NCI-H1092 (cell line): ENCODE results near the gene YDJC.
A peak's percentile ranks its signal among the peaks of the same experiment; 100 is the strongest.
"Not testable (repeated sequence)": the region's sequence is repeated elsewhere in the genome, so short reads cannot be mapped to it uniquely, and the experiment has no call there.

Source experiments
- DNase-seq: peaks from one replicate; lab custom pipeline; 2025; lab: John Stamatoyannopoulos, UW

YDJC gene

DNA sequence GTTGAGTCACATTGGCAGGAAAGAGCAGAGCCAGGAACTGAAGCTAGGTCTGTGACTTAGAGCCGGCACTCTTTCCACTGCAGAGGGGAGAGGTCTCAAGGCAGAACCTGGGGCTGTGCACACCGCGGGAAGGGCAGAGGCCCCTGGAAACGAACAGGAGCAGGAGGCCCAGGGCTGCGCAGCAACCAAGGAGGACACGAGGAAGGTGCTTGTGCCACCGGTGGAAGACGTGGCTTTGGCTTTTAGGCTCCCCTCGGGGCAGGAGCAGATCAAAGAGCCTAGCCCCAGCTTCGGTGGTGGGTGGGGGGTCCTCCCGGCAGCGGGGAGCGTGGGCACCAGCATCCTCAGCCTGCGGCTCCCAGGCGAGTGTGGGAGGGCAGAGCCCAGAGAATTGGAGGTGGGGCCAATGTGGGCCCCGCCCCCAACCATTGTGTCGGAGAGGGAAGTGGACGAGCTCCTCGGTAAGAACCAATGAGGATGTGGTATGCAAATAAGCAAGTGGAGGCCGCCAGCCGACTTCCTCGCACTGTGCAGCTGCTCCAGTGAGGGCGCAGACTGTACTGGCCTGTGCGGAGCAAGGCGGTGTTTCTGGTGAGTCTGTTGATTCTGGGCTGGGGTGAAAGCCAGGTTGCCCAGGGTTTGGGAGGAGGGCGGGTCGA lies 2.5 kb upstream of the YDJC start, which contains the start of gene CCDC116:
Gene CCDC116, plus strand, starts transcription at position 524 of the 659 bp plus-strand sequence. CDS start 422 bp downstream, outside the sequence.
- DNase-seq = peak; percentile 9

DNA sequence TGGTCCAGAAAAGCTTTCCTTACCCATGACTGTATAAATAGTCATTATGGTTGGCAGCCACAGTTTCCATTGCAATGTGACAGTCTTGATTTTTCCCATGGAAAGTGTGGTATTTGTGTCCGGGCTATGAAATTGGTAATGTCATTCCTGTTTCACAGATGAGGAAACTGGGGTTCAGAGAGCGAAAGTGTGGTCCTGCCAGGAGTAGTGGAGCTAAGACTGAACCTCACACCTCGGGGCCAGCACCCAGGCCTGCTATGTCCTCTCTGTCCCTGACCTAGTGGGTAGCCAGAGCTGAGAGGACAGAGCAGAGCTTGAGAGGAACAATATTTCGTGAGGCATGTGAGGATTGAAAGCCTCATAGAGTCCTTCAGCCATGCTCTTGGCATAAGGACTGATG lies 1.2 kb upstream of the YDJC start:
- no peak for DNase-seq

DNA sequence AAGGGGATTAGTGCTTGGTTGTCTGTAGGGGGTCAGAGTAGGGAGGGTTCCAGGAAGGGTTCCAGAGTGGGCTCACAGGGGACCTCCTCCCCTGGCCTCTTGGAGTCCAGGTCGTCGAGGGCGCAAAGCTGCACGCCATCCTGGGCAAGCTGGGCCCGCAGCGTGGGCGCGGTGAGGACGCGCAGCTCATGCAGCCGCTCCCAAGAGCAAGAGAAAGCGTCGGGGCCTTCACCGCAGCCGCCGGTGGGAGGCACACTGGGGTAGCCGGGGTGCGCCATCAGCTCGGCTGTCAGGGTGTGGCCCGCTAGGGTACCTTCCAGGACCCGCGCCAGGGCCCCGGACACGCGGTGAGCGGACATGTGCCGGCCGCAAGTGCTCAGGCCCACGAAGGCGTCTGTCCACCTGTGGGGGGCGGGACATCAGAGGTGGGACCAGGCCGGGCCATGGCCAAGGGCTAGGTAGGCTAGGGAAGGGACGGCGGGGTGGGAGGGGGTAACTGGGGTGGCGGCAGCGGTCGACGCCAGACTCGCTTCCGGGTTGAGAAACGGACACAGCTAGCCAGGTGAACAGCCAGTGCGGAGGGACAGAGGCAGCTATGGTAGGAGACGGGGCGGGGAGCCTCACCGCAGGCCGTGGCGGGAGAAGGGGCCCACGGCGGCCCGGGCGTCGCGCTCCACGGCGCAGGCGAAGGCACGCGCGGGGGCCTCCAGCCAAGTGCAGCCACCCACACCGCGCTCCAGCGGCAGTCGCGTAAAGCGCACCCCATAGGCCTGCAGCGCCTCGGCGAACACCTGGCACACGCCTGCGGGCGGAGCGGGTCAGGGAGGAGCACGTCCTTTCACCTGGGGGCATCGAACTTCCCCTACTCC lies 1.2 kb downstream of the YDJC start:
- DNase-seq = peak; percentile 47

DNA sequence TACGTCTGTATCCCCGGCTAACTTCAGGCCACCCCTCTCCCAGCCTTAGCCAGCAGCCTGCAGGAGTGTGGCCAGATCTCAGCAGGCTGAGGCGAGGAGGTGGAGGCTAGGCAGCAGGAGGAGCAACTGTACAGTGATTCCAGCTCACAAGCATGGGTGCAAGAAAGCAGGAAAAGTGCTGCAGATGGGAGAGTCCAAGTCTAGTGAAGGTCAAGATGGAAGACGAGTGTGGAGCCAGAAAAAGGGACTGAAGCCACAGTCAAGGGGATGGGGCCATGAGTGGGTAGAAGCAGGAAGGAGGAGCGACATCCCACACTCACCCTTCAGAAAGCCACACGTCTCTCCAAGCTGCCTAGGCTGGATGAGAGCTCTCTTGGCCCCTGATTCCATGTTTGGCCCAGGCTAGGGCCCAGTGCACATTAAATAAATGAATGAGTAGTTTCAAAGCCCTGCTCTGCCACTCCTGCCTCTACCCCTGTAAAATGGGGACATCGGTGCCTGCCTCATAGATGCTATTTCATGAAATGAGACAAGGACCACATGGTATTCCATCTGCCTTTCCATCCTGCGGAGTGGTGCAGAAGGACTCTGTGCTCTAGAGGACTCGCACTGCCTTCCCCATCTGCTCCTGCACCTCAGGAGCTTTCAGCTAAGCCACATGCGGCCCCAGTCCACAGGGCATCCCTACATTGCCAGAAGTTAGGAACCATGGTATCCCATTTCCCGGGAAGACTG lies 2.9 kb downstream of the YDJC start:
- no peak for DNase-seq

DNA sequence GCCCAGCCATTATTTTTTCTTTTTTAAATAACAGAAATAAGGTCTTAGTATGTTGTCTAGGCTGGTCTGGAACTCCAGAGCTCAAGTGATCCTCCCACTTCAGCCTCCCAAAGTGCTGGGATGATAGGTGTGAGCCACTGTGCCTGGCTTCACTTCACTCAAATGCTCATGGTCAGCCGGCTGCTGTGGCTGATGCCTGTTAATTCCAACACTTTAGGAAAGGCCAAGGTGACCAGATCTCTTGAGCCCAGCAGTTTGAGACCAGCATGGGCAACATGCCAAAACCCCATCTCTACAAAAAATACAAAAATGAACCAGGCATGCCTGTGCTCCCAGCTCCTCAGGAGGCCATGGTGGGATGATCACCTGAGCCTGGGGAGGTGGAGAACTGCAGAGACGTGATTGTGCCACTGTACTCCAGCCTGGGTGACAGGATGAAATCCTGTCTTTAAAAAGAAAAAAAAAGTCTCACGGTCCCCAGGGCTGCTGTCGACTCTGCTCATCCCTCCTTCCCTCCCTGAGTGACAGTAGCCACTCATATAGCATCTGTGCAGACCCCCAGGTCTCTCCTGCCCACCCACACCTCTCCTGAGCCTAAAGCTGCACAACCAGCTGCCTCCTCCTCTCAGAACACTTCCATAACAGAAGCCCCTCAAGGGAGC lies 3.6 kb downstream of the YDJC start:
- no peak for DNase-seq

DNA sequence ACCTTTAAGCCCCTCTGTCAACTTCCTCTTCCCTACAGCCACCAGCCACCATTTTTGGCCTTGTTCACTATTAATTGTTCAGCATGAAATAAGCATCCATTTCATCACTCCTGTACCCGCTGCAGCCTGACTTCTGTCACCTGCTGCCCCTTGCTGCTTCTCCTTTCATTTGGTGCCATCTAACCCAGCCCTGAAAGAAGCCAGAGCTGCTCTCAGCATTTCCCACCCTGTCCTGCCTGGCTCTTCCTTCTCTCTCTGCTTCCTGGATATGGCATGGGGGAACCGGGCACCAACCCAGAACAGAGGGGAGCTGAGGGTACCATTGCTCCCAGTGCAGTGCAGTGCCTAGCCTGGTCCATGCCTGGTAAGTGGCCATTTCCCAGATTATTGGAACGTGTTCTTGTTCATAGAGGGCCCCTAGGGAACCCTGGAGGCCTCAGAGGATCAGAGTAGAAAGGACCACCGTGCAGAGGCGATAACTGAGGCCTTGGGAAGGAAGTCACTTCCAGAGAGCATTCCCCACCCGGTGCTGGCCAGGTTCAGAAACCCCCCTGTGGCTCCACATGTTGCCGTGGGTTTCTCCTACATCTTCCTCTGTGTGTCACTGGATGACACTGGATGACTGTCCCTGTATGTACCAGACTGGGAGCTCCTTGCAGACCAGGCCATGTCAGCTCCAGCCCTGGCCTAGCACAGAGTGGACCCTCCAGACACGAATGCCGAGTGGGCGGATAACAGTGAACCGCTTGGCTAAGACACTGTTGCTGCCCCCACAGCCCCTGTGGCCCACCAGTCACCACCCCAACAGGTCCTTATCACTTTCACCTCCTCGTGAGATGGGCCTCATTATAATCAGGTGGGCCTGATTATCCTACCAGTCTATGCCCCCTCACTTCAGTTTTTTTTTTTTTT lies 4.7 kb downstream of the YDJC start:
- DNase-seq = no peak

DNA sequence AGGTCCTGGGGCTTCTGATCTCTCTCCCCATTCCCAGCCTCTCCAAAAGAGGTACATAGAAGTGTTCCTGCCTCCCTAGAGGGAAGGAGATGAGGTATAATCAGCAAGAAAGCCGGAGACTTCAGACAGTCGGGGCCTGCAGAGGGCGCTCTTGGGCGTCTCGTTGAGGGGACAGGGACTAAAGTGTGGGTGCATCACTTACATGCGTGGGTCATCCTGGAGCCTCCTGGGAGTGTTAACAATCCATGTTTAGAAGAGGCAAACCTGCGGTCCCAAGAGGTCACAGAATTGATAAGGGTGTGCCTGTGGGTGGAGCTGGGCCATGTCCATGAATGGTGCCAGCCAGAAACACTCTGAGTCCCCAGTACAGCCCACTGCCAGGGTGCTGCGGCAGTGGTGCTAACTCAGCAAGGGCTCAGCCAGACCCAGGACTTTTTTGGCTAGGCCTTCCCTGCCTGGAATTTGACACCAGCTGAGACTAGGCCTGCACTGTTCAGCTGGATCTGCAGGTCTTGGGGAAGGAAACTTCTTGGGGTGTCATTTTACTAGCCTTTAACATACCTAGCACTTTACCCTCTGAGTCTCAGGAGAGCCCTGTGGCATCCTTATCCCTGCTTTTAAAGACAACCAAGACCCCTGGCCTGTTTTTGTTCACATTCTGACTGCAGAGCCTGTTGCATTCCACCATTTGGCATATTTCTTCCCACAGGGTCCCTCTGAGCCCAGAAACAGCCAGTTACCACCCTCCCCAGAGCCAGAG lies 5.5 kb downstream of the YDJC start:
- no peak for DNase-seq

DNA sequence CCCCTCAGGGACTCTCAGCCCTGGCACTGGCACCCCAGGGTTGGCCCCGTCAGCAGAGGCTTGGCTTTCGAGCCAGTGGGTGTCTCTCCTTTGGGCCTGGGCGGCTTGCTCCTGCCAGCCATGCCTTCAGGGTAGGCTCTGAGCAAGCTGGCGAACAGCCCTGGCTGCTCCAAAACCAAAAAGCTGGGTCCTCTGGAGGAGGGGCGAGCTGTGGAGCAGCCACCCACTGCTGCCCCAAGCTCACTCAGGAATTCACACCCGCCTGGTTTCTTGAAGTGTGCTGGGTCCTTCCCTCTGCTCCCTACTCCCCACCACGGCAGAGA lies 6.2 kb downstream of the YDJC start:
- DNase-seq = no peak

DNA sequence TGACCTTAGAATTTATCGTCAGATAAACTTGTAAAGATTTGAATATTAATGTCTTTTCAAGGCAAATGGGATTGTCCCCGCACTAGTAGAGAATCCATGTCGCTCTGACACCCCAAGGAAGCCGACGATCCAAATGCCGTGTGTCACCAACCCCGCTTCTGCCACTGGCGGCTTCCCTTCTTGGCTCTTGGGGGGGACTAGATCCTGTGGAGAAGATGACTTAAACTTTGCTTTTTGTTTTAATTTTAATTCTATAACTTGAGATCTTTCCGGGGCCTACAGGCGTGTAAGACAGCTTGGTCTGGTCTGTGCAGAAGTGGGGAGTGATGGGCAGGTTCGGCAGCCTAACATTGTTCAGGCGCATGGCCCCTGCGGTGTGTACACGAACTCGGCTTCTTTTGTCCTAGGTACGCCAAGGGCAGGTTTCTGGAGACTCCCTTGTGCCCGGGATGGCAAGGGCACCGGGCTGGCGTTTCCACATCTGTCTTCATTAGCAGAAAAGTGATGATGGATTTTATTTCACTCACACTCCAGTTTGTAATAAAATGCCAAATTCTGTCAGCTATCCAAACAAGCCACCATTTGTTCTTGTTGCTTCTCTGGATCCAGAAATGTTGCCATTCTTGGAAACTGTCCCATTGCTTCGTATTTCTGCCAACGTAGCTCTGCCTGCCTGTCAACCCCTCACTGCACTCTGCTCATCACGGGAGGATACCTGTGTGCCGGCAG lies 6.7 kb downstream of the YDJC start:
- DNase-seq = peak; percentile 13

DNA sequence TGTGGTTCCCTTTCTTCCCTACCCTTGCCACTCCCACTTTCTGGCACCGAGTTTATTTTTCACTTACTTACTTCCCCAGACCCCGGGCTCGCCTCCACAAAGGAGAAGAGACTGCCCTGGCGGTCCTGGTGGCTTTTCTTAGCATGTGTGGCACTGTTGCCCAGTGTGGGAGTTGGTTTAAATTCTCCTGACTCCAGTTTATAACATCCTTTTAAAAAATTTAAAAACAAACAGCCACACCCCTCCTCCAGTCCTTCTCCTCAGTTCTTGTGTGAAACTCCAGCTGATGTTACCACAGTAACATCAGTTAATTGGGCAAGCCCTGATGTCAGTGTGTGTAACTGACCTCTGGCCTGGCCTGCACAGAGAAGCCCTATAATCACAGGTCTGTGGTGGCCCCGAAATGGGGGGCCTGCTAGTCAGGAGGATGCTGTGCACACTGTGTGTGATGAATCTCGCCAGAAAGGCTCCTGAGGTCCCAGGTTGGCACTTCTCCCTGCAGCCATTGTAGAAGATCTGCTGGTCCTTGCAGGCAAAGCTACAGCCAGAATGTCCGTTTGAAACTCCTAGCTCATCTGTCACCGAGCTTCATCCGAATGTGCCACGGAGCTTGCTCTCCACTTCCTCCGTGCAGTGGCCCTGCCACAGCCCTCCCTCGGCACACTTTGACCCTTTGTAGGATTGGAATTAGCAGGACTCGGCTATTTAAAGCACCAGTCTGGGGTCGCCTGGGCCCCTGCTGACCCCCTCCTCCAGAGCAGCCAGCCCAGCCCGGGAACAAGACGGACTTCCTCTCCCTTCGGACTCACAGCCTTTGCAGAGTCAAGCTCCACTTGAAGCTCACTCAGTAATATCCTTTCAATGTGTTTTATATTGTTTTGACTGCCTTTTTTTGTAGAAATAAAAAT lies 7.6 kb downstream of the YDJC start:
- no peak for DNase-seq

DNA sequence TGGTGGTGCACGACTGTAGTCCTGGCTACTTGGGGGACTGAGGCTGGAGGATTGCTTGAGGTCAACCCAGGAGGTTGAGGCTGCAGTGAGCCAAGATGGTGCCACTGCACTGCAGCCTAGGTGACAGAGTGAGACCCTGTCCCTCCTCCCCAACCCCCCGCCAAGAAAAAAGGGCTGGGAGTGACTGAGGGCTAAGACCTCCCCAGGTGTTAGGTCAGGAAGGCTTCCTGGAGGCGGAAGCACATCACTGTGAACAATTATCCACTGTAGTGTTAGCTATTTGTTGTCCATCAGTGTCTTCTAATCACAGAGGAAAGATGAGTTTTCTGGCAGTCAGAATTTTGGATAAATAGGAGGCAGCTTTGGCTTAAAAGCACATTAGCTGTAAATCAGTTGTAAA lies 8.8 kb downstream of the YDJC start:
- DNase-seq = no peak

DNA sequence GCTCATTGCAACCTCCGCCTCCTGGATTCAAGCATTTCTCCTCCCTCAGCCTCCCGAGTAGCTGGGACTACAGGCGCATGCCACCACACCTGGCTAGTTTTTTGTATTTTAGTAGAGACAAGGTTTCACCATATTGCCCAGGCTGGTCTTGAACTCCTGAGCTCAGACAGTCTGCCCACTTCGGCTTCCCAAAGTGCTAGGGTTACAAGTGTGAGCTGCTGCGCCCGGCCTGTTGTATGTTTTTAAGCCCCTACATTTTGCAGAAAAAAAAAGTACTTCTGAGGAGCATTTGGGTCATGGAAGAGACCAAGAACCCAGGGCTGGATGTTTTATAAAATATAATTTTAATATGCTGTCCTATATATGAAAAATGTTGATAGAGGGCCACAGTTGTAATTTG lies 12.5 kb downstream of the YDJC start:
- DNase-seq = not testable (repeated sequence)

DNA sequence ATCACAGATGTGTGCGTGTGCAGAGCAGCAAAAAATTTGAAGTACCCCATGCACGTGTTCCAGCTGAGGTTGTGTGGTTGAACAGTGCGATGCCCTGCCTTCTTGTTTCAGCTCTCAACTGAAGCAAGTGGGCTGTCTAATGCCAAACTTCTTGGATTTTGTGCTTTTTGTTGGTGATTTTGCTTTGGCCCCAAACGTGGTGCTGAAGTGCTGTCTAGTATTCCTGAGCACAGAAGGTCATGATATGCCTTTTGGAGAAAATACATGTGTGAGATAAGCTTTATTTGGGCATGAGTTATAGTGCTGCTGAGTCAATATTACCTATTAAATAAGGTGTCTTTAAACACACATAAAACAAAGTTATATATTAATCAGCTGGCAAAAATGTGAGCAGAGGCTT lies 14.1 kb downstream of the YDJC start:
- DNase-seq = no peak

DNA sequence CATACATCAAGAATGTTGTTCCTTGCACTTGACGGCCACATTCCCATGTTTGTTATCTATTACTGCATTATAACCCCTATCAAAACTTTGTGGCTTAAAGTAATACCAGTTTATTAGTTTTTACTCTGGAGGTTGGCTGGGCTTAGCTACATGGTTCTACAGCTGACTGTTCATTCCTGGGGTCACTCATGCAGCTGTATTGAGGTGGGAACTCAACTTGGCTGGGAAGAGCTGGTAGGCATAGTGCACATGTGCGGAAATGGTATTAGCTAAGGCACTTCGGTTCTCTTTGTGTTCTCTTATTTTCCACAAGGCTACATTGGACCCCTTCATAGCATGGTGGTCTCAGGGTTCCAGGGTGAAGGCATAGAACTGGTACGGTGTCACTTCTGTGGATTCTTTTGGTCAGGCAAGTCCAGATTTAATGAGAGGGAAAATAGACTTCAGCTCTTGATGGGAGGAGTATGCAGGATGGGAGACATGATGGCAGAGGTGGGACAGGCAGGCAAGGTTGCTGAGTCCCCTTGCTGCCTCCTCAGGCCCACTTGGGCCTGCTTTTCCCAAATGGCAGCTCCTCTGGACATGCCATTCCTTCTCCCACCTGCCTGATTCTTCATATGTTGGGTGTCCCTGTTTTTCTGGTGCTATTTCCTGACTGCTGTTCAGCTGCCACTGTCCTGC lies 16.1 kb downstream of the YDJC start:
- DNase-seq = no peak

DNA sequence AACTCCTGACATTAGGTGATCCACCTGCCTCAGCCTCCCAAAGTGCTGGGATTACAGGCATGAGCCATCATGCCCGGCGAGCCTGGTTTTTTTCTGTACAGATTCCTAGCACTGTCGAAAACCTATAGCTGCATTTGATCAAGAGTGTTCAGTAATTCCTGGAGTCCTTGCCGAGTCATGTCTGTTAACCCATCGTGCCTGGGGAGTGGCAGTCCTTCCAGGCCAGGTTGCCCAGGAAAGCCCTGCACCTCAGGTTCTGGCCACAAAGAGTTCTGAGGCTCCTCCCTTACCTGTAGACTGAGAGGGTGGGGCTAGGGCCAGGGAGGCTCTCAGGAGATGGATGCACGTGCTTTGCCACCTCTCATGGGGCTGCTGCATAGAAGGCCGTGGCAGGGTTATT lies 17.0 kb downstream of the YDJC start:
- DNase-seq = no peak

DNA sequence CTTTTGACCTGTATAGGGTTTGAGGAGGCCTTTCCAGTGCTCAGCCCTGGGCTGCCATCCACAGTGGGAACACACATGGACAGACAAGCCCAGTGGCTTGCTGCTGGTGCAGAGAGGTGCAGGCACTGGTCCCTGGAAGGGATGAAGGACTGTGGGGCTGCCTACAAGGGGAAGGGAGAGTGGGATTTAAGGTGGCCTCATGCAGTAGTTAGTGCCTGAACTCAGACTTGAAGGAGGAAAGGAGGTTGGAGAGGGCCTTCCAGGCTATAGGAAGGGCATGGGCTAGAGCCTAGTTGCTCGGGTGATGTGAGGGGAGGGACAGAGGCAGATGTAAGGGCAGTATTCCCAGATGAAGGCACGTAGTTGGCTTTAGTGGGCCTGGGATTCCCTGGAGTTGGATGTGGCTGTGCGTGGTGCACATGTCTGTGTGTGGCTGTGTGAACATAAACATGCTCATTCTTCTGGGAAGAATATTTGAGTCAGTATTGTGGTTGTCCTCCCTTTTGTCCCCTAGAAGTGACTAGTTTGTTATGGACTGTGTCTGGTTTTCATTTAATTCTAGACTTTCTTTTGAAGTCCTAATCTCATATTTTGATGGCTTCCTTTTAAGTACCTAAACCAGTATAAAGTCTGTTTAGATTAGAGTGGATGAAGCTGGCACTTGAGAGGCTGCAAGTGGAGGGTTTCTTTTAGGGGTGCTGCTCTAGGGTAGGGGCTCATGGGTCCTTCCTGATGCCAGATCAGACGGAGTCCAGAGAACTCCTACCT lies 18.4 kb downstream of the YDJC start:
- no peak for DNase-seq

DNA sequence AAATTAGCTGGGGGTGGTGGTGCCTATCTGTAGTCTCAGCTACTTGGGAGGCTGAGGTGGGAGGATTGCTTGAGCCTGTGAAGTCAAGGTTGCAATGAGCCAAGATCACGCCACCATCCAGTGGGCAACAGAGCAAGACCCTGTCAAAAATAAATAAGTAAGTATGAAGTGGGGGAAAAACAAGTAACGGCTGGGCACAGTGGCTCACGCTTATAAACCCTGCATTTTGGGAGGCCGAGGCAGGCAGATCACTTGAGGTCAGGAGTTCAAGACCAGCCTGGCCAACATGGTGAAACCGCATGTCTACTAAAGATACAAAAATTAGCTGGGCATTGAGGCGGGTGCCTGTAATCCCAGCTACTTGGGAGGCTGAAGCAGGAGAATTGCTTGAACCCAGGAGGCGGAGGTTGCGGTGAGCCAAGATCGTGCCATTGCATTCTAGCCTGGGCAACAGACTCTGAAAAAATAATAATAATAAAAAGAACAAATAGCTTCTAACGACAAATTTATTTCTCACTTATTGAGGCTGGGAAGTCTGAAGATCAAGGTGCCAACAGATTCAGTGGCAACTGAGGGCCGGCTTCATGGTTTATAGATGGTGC lies 20.2 kb downstream of the YDJC start:
- DNase-seq = not testable (repeated sequence)
